Fibroblast of skin of left quadriceps (primary cell): ENCODE data around the gene POU2F2.

ENCODE experiments used
- DNase-seq, 2 experiments: peaks; one replicate each; pipeline ENCODE4 v3.0.0-alpha.2; 2013; ENCODE audit warnings: low read depth in 2 of 2

POU2F2 gene

DNA sequence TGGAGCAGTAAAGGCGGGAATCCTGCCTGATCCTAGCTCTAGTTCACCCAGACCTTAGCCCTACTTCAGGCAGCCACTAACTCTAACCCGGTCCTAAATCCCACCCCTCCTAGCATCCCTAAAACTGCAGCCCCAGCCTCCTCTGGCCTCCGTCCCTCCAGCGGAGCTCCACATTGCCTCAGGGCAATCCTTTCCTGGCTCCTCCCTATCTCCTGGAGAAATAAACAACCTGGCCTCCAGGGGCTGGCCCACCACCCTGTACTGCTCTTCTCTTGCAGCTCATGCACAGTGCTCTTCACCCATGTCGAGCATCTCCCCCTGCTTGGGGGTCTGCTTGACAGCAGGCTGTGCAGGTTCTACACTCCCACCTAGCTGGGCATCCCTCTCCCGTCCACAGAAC, 6.7 kb downstream of the POU2F2 start:
- no peak for DNase-seq

DNA sequence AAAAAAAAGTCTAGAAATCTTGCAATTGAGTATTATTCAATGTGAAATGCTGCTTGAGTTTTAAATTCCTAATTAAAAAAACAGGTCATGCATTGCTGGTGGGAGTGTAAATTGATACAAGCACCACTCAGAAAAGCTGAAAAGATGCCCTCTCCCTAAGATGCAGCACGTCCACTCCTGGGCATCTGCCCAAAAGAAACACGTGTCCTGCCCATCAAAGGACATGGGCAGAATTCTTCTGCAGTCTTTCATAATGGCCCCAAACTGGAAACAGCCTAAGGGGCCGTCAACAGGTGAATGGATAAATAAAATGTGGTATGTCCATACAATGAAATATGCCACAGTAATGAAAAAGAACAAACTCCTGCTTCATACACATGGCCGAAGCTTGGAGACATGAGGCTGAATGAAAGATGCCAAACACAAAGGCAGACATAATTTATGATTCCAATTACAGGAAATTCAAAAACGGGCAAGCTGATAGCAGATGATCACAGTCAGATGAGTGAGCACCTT, 7.8 kb downstream of the POU2F2 start:
- no peak for DNase-seq

DNA sequence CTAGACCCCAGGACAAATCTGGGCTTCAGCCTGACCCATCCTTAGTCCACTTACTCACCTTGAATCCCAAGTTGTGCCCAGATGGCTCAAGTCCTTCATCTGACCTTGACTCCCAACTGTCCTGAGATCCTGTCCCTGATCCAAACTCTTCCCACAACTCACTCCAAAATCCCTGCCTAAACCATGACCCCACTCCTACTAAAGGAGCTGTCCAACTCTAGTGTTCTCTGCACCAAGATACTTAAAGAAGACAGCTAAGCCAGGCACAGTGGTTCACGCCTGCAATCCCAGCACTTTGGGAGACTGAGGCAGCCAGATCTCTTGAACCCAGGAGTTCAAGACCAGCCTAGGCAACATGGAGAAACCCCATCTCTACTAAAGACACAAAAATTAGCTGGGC, 8.5 kb downstream of the POU2F2 start:
- no peak for DNase-seq

DNA sequence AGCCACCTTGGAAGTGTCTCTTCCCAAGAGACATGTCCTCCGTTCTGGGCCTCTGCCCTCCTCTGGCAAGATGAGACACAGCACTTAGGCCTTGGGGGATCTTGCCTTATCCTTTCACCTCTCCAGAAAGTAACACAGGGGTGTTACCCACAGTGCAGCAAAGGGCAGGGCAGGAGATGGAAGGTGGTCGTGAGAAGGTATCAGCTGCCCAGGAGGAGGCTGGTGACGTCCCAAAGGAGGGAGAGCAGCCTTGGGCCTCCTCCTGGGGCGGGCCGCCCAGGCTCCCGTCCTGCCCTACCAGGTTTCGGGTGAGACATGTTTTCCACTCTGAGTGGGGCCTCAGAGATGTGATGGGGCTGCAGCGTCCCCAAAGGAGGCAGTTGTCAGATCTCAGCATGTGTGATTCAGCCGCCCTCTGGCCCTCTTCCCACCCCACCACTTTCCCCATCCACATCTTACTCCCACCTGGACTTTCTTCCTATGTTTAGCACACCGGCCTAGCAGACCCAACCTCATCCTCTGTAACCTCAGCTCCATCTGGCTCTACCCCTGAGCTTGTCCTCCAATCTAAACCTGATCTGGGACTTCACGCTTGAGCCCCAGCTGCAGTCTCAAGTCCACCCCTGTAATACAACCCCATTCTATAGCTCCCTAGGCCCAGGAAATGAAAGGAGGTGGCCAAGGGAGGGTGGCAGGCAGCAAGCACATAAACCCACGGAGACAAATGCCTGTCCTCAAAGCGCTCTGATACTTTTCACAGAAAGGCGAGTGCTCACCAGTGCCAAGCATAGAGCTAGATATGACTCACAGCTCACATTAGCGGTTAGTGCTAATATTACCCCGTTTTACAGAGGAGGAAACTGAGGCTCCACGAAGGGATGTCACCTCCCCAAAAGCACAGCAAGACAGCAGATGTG, 9.3 kb downstream of the POU2F2 start:
- no peak for DNase-seq

DNA sequence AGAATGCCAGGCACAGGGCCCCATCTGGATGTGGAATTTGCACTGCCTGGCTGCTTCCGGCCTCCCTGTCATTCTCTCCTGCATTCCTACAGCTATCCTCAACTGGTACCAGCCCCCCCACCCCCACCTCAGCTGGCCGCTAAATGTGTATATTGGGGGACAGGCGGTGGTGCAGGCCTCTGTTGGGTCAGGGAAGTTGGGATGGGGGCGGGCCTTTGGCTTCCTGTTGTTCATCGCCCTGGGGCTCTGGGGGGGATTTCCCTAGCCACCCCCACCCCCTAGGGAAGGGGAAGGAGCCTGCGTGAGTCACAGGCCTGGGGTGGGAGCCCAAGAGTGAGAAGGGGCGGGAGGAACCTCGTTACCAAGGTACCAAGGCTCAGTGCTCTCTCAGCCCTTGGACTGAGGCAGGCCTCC, 10.6 kb downstream of the POU2F2 start:
- DNase-seq: peak; percentile 70 to 75

DNA sequence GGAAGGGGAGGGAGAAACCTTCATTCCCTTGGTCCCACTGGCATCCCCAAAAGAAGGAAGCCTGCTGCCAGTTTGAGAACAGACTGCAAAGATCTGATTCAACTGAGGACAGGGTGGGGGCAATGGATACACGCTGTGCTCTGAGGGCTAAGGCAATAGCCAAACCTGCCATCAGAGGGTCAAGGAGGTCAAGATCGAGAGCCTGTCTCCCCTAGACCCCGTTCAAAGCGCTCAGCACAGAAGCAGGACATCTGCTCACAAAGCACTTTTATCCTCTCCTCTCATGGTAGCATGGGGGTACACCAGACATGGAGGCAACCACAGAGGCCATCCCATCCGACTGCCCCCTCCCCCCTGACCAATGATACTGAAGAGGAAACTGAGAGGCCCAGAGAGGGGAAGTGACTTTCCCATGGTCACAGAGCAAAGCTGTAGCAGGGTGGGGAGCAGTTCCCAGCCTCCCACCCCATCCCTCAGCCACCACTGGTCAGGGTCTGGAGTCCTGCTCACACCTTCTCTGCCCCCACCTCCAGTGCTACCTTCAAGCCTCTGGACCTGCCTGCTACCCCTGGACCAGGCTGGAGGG, 11.1 kb downstream of the POU2F2 start:
- DNase-seq: no peak

DNA sequence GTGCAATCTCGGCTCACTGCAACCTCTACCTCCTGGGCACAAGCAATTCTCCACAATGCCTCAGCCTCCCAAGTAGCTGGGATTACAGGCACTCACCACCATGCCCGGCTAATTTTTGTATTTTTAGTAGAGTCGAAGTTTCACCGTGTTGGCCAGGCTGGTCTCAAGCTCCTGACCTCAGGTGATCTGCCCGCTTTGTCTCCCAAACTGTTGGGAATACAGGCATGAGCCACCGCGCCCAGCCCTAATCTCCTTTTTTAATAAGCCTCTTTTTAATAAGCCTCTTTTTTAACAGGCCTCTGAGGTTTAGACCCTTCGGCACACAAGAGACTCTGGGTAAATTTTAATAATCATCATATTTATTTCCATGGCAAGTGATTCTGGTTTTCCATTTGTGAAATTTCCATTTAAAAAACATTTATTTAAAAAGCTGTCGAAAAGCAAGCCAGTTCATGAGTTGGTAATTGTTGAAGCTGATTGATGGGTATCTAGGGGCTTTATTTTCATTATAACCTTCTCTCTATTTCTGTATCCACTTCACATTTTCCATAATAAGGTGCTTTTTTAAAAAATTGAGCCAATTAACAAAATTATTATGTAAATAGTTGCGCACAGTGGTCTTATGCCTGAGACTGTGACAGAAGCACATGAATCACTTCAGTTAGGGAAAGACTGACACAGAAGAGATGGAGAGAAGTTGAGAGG, 11.8 kb downstream of the POU2F2 start:
- no peak for DNase-seq

DNA sequence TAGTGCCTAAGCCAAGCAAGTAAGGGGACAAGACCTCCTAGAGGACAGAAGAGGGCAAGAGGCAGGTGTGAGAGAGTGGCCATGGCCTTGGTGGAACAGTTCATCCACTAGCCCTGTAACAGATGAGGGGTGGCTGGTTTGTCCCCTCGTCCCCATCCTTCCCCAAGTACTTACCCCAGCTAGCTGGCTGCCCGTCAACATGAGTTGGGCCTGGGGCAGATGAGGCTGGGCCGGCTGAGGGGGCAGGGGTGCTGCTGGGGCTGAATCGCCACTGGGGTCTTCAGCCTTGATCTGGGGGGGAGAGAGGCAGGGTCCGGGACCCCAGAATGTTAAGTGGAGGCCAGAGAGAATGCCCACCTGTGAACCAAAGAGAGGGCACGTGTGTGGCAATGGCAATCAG, 15.2 kb downstream of the POU2F2 start:
- no peak for DNase-seq

DNA sequence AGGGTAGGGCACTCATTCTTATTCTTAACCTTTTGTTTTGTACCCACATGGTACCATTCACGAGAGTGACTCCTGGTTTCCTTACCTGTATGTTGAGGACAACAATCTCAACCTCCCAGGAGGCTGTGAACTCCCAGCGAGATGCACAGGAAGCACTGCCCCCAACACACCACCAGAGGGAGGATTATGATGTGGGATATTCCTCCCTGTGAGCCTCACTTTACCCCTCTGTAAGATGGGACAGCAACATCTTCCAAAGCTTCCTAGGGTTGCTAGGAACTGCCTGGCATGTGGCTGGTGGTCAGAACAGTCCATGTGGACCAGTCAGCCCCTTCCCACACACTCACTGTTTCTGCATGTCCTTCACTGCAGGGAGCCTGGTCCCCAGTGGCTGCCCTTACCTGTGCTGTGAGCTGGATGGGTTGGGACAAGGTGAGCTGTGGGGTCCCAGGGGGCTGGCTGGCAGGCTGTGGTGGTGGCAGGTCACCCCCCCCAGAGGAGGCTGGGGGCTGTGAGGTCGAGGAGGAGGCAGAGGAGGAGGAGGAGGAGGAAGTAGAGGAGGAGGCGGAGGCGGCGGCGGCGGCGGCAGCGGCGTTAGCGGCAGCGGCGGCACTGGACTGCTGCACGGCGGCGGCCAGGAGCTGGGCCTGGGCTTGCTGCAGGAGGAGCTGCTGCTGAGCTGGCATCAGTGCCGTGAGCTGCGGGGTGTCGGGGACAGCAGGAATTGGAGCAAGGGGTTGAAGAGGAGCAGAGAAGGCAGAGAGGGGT, 15.8 kb downstream of the POU2F2 start:
- DNase-seq: no peak

DNA sequence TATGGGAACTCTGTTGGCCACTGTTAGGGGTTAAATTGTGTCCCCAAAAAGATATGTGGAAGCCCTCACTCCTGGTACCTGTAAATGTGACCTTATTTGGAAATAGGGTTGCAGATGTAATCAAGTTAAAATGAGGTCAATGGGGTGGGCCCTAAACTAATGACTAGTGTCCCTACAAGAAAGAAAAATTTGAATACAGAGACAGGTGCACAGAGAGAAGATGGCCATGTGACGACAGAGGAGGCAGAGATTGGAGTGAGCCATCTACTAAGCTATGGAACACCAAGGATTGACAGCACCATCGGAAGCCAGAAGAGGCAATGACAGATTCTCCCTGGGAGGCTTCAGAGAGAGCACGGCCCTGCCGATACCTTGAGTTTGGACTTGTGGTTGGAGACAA, 16.5 kb downstream of the POU2F2 start:
- no peak for DNase-seq

DNA sequence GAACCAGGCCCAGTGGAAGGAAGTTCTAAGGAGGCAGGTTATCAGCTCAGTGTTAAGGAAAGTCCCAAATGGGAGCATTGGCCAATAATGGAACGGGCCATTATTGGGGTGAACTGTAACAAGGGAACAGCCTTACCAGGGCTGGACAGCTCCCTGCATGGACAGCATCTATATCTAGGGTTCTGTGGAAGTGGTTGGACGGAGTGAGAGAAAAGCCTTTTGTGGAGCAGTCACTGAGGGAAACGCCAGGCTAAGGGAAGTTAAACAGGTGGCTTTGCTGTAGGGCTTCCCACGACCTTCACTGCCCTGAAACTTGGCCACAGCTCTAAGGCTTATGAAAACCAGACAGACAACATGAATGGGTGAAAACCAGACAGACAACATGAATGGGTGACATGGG, 17.0 kb downstream of the POU2F2 start:
- no peak for DNase-seq

DNA sequence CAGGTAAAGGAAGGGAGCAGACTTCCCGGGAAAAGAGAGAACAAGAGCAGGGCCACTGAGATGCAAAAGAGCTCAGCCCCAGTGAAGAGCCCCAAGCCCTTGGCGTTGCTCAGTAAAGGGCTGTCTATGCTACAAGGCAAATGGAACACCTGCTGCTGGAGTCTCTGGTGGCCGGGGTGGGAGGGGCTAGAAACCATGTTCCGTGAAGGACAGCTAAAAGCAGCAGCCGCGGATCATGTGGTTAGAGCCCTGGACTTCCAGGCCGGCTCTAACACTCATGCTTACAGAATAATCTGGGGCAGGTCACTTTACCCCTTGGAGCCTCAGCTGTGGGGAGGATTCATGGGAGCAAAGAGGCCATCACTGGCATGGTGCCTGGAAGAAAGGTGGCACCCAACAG, 17.8 kb downstream of the POU2F2 start:
- no peak for DNase-seq

DNA sequence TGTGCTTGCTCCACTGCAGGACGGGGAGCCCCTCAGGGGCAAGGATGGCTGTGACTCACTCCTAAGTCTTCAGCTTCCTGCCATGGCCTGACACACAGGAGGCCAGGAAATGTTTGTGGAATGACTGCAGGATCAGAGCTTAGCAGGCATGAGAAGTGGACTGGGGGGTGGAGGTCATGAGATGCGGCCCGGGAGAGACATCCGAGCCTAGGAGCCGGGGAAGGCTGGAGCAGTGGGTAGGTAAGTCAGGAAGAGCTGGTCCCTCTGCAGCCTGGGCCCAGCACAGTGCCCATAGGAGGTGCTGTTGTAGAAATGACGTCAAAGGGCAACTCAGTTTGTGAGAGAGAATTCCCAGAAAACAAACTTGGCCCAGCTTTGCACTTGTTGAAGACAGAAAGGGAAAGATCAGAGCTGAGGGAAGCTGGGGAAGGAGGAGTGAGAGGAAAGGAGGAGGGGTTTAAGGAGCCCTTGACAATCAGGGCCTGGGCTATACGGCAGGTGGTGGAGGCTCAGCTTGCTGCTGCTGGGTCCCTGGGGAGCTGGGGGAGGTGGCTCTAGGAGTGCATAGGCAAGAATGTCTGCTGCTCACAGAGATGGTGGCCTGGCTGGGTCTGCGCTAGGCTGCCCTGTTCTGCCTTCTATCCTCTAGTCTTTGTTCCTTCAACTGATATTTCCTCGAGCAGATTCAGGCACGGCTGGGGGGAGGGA, 18.5 kb downstream of the POU2F2 start:
- DNase-seq: peak; percentile 87 to 88

DNA sequence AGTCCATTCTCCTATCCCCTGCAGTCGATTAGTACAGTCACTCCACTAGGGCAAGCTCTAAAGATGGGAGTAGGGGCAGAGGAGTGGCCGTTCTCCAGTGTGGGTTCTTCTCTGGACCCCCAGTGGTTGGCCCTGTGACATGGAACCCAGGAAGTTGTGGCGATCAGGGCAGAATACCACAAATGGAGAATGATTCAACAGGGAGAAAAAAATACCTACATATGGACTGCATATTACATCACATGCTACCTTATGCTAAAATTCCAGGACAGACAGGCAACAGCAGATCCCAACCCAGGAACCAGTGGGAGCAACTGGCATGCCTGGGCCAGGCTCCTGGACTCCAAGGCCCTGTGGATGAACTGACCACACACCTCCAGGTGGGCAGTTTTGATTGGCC, 20.4 kb downstream of the POU2F2 start:
- DNase-seq: peak; percentile 38 to 42

DNA sequence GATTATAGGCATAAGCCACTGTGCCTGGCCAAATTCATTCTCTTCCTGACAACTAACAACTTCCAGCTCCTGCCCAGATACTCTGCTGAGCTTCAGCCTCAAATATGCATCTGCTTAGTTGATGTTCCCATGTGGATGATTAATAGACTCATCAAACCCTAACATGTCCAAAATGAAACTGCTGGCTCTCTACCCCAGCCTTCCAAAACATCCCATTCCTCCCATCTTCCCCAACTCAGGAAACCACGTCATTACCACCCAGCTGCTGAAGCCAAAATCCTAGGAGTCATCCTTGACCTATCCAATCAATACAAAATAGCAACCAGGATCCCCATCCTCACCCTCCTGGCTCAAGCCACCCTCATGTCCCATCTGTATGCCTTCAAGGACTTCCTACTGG, 20.9 kb downstream of the POU2F2 start:
- DNase-seq: peak; percentile 78 to 80

DNA sequence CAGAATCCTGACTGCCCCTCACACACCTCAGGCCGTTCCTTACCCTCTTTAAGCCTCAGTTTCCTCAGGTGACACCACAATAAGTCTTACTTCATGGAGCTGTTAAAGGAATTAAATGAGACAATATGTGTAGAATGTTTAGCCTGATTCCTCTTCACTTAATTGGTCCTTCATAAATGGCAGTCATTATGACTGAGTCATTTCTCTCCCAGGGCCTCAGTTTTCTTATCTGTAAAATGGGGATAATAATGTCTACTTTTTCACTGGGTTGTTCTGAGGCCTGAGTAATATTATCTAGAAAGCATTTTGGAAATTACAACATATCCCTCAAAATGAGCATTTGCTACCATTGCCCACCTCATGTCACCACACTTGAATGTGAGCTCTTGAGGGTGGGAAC, 21.6 kb downstream of the POU2F2 start:
- DNase-seq: no peak

DNA sequence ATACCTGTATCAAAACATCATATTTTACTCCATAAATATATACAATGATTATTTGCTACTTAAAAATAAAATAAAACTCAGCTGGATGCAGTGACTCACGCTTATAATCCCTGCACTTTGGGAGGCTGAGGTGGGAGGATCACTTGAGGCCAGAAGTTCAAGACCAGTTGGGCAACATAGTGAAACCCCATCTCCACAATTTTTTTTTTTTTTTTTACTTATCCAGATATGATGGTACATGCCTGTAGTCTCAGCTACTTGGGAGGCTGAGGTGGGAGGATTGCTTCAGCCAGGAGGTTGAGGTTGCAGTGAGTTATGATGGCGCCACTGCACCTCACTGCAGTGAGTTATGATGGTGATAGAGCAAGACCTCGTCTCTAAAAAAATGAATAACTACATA, 22.4 kb downstream of the POU2F2 start:
- no peak for DNase-seq

DNA sequence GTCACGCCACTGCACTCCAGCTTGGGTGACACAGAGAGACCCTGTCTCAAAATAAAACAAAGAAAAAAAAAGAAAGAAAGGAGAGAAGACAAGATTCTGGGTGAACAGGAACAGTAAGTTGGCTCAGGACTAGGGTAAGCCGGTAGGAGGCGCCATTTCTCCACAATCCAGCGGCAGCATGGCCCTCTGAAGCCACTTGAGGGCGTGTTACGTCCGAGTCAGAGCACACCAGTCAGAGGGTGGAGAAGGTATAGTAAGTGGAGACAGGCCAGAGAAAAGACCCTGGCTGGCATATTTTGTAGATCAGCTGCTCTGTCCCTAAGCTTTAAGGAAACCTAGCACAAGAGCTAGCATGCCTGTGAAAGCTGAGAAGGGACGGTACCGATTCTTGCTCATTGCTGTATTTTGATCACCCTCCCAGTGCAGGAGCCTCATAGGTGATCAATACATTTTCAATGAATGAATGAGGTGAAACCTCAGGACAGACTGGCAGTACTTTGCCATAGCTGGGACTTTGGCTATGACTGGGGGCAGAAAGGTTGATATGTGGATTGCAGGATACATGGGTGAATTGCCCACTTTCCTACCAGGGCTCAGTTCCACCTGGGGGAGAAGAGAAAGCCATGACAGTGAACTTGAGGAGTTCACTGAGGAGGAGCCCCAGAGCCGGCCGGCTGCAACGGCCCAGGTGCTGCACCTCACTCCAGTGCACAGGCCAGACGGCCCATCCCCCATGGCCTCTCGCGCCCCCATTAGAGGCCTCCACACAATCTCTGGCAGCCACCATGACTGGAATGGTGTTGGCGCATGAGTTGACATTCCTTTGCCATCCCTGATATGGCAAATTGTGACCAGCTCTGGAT, 23.5 kb downstream of the POU2F2 start:
- DNase-seq: peak; percentile 71 to 73

DNA sequence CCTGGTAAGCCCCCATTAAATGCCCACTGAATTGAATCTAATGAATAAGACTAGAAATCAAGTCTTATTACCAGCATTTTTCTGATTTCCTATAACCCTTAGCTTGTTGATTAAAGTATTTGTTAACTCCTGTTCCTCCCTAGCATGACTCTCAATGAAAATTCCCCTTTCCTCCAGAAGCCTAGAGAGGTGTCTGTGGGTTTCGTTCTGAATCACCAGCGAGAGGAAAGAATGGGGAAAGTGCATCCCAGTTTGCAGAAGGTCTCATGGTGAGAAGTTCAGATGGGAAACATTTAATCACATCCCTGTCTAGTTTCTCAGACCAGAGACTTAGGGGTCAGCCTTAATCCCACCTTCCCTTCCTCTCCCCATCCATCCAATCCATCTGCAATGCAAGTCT, 26.9 kb downstream of the POU2F2 start:
- DNase-seq: no peak

DNA sequence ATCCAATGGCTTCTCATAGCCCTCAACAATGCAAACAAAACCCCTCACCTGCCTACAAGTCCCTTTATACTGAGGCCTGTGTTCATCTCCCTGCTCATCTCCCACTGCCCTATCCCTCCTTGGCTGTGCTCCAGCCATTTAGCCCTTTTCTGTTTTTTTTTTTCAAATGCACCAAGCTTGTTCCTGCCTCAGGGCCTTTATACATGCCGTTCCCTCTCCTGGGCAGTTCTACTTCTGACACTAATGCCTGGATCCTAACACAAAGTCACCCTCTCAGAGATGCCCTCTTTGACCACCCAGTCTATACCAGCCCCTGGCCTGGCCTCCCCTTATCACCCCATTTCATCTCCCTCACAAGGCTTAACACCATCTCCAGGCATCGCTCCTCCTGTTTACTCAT, 29.4 kb downstream of the POU2F2 start:
- no peak for DNase-seq
